T-helper 9 cell (primary cell): ENCODE measurements around the gene KCNC3.

ENCODE experiments used
- DNase-seq: peaks from one replicate; pipeline ENCODE4 v3.0.0-alpha.2; 2020

The KCNC3 gene

GRCh38 chr19:50327013-50327412 is 2.2 kb downstream of the KCNC3 start:
- no peak for DNase-seq

- no peak for DNase-seq
These were observed 3.0 kb downstream of the KCNC3 start for GRCh38 chr19:50326101-50326664.

GRCh38 chr19:50325310-50326100 is 3.7 kb downstream of the KCNC3 start:
- DNase-seq: peak; percentile 52

- no peak for DNase-seq
These were observed 4.8 kb downstream of the KCNC3 start for GRCh38 chr19:50324331-50324730.

- DNase-seq: no peak
These were observed 5.4 kb downstream of the KCNC3 start for GRCh38 chr19:50323782-50324133.

- no peak for DNase-seq
These were observed 6.0 kb downstream of the KCNC3 start for GRCh38 chr19:50322931-50323781.

- no peak for DNase-seq
These were observed 6.9 kb downstream of the KCNC3 start for GRCh38 chr19:50322234-50322633.

GRCh38 chr19:50321831-50322230 is 7.3 kb downstream of the KCNC3 start:
- no peak for DNase-seq

- DNase-seq: no peak
These were observed 8.6 kb downstream of the KCNC3 start for GRCh38 chr19:50320596-50320995.

- no peak for DNase-seq
These were observed 9.1 kb downstream of the KCNC3 start for GRCh38 chr19:50320051-50320450.

GRCh38 chr19:50319156-50319555 is 10.0 kb downstream of the KCNC3 start:
- DNase-seq: no peak

- DNase-seq: no peak
These were observed 10.7 kb downstream of the KCNC3 start for GRCh38 chr19:50318438-50318837.

GRCh38 chr19:50317115-50317514 is 12.1 kb downstream of the KCNC3 start:
- no peak for DNase-seq

GRCh38 chr19:50315773-50316448 is 13.3 kb downstream of the KCNC3 start:
- no peak for DNase-seq

GRCh38 chr19:50314724-50315708 is 14.2 kb downstream of the KCNC3 start:
- no peak for DNase-seq

- no peak for DNase-seq
These were observed 15.2 kb downstream of the KCNC3 start for GRCh38 chr19:50313812-50314536.

- DNase-seq: no peak
These were observed 16.0 kb downstream of the KCNC3 start for GRCh38 chr19:50312967-50313811.

GRCh38 chr19:50311723-50312635 is 17.2 kb downstream of the KCNC3 start:
- no peak for DNase-seq
